SK-N-MC (cell line): ENCODE results near the gene RNF166.

Experiments
- EZH2 ChIP-seq: fragments of 200-600 bp; sonication (generic); IDR thresholded peaks from one replicate; pipeline ENCODE4 v1.6.1; 2017; ENCODE audit warnings: antibody characterized with exemption
- FOXP2 ChIP-seq: optimal IDR thresholded peaks from 2 replicates; pipeline ENCODE3; 2011; ENCODE audit warnings: mild to moderate bottlenecking, moderate library complexity; ENCODE audit not compliant: insufficient read depth; ENCODE audit errors: extremely low read length, control extremely low read depth
- POLR2AphosphoS5 ChIP-seq: IDR thresholded peaks from 2 replicates; pipeline ENCODE4 v1.6.1; 2012; ENCODE audit warnings: mild to moderate bottlenecking, low read depth, low read length, borderline replicate concordance

DNA sequence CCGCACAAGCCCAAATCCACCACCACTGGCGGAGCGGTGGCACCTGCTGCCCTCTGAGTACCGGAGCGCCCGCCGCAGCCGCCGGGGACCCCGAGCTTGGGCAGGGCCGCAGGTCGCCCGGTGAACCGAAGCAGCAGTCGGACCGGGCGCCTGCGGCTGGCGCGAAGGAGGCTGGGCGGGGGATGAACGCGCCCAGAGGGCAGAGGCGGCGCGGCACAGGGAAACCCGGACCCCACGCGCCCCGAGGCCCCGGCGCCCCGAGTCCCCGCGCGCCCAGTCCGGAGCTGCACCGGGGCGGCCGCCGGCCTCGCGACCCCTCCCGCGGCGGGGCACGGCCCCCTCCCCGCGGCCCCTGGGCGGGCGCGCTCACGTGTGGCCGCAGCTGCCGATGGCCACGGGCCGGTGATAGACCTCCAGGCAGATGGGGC, 393 bp downstream of the RNF166 start:
- no peak for TF ChIP-seq EZH2
- no peak for TF ChIP-seq FOXP2
- TF ChIP-seq POLR2AphosphoS5: no peak
